Neural progenitor cell (in vitro differentiated cells): Measurements from ENCODE around the gene LTF. TPM values are rescaled to one million over a fixed set of nuclear protein-coding genes. Genes with fewer than 3 reads are reported as not detected.

Experiments used
- DNase-seq: peaks from one replicate; pipeline ENCODE4 v3.0.0-alpha.2; 2016; ENCODE audit warnings: low spot score
- H2AFZ ChIP-seq: fragments of 200-600 bp; sonication (generic); replicated peaks from 2 replicates; pipeline ENCODE4 v1.6.1; 2016; ENCODE audit warnings: antibody characterized with exemption
- H3F3A ChIP-seq: fragments of 200-600 bp; sonication (generic); 2 replicates; pipeline ENCODE4 v1.6.1; 2016; ENCODE audit warnings: antibody characterized with exemption, low read depth
- H3K27ac ChIP-seq: fragments of 200-600 bp; sonication (generic); 2 replicates; pipeline ENCODE4 v1.5.1; 2016; ENCODE audit warnings: mild to moderate bottlenecking
- H3K27me3 ChIP-seq: fragments of 200-600 bp; sonication (generic); 2 replicates; pipeline ENCODE4 v1.6.1; 2016; ENCODE audit warnings: mild to moderate bottlenecking, moderate library complexity
- H3K36me3 ChIP-seq: fragments of 200-600 bp; sonication (generic); 2 replicates; pipeline ENCODE4 v1.5.1; 2016
- H3K4me1 ChIP-seq: fragments of 200-600 bp; sonication (generic); 2 replicates; pipeline ENCODE4 v1.6.1; 2016; ENCODE audit warnings: mixed run types
- H3K4me2 ChIP-seq: fragments of 200-600 bp; sonication (generic); 2 replicates; pipeline ENCODE4 v1.6.1; 2016
- H3K4me3 ChIP-seq: fragments of 200-600 bp; sonication (generic); 2 replicates; pipeline ENCODE4 v1.5.1; 2016
- H3K79me2 ChIP-seq: fragments of 200-600 bp; sonication (generic); 2 replicates; pipeline ENCODE4 v1.6.1; 2016; ENCODE audit warnings: low read depth
- H3K9ac ChIP-seq: fragments of 200-600 bp; sonication (generic); 2 replicates; pipeline ENCODE4 v1.6.1; 2016
- H3K9me3 ChIP-seq: fragments of 200-600 bp; sonication (generic); 2 replicates; pipeline ENCODE4 v1.5.1; 2016; ENCODE audit warnings: low read depth
- H4K20me1 ChIP-seq: fragments of 200-600 bp; sonication (generic); 2 replicates; pipeline ENCODE4 v1.6.1; 2016; ENCODE audit warnings: low read depth
- H3K27ac Mint-ChIP-seq: 3 replicates; pipeline ENCODE4 v1.8.0; 2021; ENCODE audit warnings: mixed read lengths
- H3K27me3 Mint-ChIP-seq: 2 replicates; pipeline ENCODE4 v1.8.0; 2022; ENCODE audit warnings: low read depth, mild to moderate bottlenecking, inconsistent platforms, moderate library complexity, mixed read lengths; ENCODE audit not compliant: insufficient read depth
- H3K36me3 Mint-ChIP-seq: 3 replicates; pipeline ENCODE4 v1.8.0; 2021; ENCODE audit warnings: mixed read lengths
- H3K4me1 Mint-ChIP-seq: 3 replicates; pipeline ENCODE4 v1.8.0; 2021; ENCODE audit warnings: mixed read lengths
- H3K4me3 Mint-ChIP-seq: 3 replicates; pipeline ENCODE4 v1.8.0; 2021; ENCODE audit warnings: mild to moderate bottlenecking, moderate library complexity, mixed read lengths
- H3K9me3 Mint-ChIP-seq: 3 replicates; pipeline ENCODE4 v1.8.0; 2020; ENCODE audit warnings: mixed read lengths
- EZH2 ChIP-seq: fragments of 200-600 bp; sonication (generic); IDR thresholded peaks from 2 replicates; pipeline ENCODE4 v1.6.1; 2017; ENCODE audit warnings: antibody characterized with exemption, mild to moderate bottlenecking, moderate library complexity
- EZH2phosphoT487 ChIP-seq: fragments of 200-600 bp; sonication (generic); IDR thresholded peaks from 2 replicates; pipeline ENCODE4 v1.6.1; 2017; ENCODE audit warnings: antibody characterized with exemption
- total RNA-seq: library from RNA; depleted of rRNA; stranded (reverse); fragments of >200 nt; gene quantifications from 2 replicates; pipeline ENCODE4 v1.2.3, GENCODE V29; 2015; ENCODE audit warnings: low replicate concordance
- TF ChIP-seq, protein P1 (sequence below): fragments of 200-600 bp; sonication (generic); IDR thresholded peaks from 2 replicates; pipeline ENCODE4 v1.5.1; 2017; ENCODE audit warnings: antibody characterized with exemption, mild to moderate bottlenecking

Gene LTF
- total RNA-seq, 1 donor from 2014 or later = not detected

DNA sequence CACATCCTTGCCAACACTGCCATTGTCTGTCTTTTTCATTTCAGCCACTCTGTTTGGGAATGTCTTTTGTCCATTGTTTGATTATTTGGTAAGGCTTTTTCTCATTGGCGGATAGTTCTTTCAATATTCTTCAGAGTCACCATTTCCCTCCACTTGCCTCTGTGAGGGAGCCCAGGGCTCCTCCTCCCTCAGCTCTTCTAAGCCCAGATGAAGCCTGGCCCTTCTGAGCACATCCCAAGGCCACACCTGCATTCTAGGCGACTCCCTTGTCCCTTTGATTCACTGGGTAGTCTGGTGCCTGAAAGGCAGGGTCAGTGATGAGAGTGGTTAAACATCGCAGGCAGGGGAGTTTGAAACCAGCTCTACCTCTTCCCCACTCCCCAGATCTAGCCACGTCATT, 12.4 kb upstream of the LTF start:
- Mint-ChIP-seq H3K9me3 (peaks cover 11% of the 10 kb centered on the region), H3K36me3 (no peaks in the 10 kb centered on the region), H3K27me3 (peaks cover 10% of the 10 kb centered on the region), H3K4me1 (no peaks in the 10 kb centered on the region), H3K4me3 (peak overlapping the region; percentile 44), H3K27ac (no peak overlapping the region)
- no peaks in the 10 kb centered on the region for H3K27me3 ChIP-seq
- H3K9me3 ChIP-seq = no peaks in the 10 kb centered on the region
- H3K36me3 ChIP-seq = no peaks in the 10 kb centered on the region
- no peaks in the 10 kb centered on the region for H3K4me1 ChIP-seq
- no peak overlapping the region for H3K9ac ChIP-seq
- H3F3A ChIP-seq = no peaks in the 10 kb centered on the region
- H2AFZ ChIP-seq = no peak overlapping the region
- H3K79me2 ChIP-seq = no peaks in the 10 kb centered on the region
- no peak overlapping the region for H3K4me2 ChIP-seq
- no peaks in the 10 kb centered on the region for H4K20me1 ChIP-seq
- no peak overlapping the region for H3K27ac ChIP-seq
- no peak for TF ChIP-seq EZH2
- TF ChIP-seq, protein P1, sequence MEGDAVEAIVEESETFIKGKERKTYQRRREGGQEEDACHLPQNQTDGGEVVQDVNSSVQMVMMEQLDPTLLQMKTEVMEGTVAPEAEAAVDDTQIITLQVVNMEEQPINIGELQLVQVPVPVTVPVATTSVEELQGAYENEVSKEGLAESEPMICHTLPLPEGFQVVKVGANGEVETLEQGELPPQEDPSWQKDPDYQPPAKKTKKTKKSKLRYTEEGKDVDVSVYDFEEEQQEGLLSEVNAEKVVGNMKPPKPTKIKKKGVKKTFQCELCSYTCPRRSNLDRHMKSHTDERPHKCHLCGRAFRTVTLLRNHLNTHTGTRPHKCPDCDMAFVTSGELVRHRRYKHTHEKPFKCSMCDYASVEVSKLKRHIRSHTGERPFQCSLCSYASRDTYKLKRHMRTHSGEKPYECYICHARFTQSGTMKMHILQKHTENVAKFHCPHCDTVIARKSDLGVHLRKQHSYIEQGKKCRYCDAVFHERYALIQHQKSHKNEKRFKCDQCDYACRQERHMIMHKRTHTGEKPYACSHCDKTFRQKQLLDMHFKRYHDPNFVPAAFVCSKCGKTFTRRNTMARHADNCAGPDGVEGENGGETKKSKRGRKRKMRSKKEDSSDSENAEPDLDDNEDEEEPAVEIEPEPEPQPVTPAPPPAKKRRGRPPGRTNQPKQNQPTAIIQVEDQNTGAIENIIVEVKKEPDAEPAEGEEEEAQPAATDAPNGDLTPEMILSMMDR = no peak
- TF ChIP-seq EZH2phosphoT487 = no peak
- no peak overlapping the region for H3K4me3 ChIP-seq
- no peak for DNase-seq

DNA sequence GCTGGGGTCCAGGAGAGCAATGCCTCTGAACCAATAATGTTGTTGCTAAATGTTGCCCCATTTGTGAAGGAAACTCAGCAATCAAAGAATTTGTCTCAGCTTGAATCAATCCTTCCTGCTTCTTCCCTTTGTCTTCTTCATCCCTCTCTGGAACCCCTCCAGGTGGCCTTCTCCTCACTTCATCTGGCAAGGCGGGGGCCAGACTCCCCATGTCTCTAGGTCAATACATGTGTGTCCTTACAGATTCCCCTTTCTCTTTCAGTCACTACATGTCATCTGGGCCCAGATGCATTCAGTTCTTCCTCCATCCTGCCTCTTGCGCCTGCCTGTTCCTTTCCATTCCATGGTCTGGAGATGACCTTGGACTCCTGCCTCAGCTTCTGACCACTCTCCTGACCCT, 8.0 kb upstream of the LTF start:
- H3K4me3 Mint-ChIP-seq = no peak overlapping the region
- H3K36me3 Mint-ChIP-seq = no peaks in the 10 kb centered on the region
- no peaks in the 10 kb centered on the region for H3K36me3 ChIP-seq
- no peak overlapping the region for H2AFZ ChIP-seq
- H3K4me1 ChIP-seq = no peaks in the 10 kb centered on the region
- no peak overlapping the region for H3K4me3 ChIP-seq
- no peaks in the 10 kb centered on the region for H3K9me3 ChIP-seq
- TF ChIP-seq, protein P1 = no peak
- TF ChIP-seq EZH2phosphoT487 (no peak), EZH2 (no peak)
- no peak for DNase-seq
- H3K9me3 Mint-ChIP-seq = peaks cover 11% of the 10 kb centered on the region
- peaks cover 5% of the 10 kb centered on the region for H3K27me3 Mint-ChIP-seq
- no peaks in the 10 kb centered on the region for H4K20me1 ChIP-seq
- H3K4me1 Mint-ChIP-seq = no peaks in the 10 kb centered on the region
- no peak overlapping the region for H3K4me2 ChIP-seq
- no peaks in the 10 kb centered on the region for H3K27me3 ChIP-seq
- no peak overlapping the region for H3K27ac Mint-ChIP-seq
- no peaks in the 10 kb centered on the region for H3K79me2 ChIP-seq
- no peak overlapping the region for H3K27ac ChIP-seq
- no peaks in the 10 kb centered on the region for H3F3A ChIP-seq
- H3K9ac ChIP-seq = no peak overlapping the region

DNA sequence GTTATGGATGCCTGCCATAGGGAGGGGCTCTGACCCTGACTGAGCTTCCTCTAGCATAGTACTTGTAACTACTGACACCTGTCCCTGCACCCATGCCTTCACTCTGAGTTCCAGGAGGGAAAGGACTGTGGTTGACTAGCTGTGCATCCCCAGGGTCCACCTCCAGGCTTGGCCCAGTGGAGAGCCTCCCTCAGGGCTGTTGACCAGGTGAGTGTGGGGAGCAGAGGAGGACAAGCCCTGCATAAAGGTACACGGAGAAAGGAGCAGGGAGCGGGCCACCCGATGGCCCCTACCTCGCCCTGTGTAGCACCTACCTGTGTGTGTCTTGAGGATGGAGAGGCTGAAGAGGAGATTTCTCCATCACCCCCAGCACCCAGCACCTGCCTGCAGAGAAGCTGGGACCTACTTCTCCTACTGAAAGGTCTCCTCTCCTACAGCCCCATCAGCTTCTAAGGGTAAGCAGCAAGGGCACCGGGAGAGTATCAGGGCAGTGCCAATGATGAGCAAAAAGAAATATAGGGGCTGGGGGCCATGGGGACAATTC, 6.7 kb upstream of the LTF start:
- no peak for DNase-seq
- no peak overlapping the region for H3K9ac ChIP-seq
- H3K4me1 ChIP-seq = no peaks in the 10 kb centered on the region
- Mint-ChIP-seq H3K9me3 (peaks cover 11% of the 10 kb centered on the region), H3K4me1 (no peaks in the 10 kb centered on the region), H3K27ac (no peak overlapping the region), H3K4me3 (no peak overlapping the region), H3K27me3 (peaks cover 3% of the 10 kb centered on the region), H3K36me3 (no peaks in the 10 kb centered on the region)
- H3K36me3 ChIP-seq = no peaks in the 10 kb centered on the region
- H3F3A ChIP-seq = no peaks in the 10 kb centered on the region
- H3K4me2 ChIP-seq = no peak overlapping the region
- no peak overlapping the region for H2AFZ ChIP-seq
- H3K9me3 ChIP-seq = no peaks in the 10 kb centered on the region
- H4K20me1 ChIP-seq = no peaks in the 10 kb centered on the region
- no peaks in the 10 kb centered on the region for H3K79me2 ChIP-seq
- H3K27ac ChIP-seq = no peak overlapping the region
- TF ChIP-seq EZH2 (no peak), EZH2phosphoT487 (no peak)
- TF ChIP-seq, protein P1 = no peak
- H3K27me3 ChIP-seq = no peaks in the 10 kb centered on the region
- H3K4me3 ChIP-seq = no peak overlapping the region
